Measurements from ENCODE around the gene IL5RA. TPM values are rescaled to one million over a fixed set of nuclear protein-coding genes. Genes with fewer than 3 reads are reported as not detected.

The IL5RA gene
- total and polyA plus RNA-seq, 9 of the 15 experiments (the other 6 are each of a cell fraction or from before 2014, with no cell fraction given): 0.07 to 0.28 (median 0.14) TPM; not detected in 4

DNA sequence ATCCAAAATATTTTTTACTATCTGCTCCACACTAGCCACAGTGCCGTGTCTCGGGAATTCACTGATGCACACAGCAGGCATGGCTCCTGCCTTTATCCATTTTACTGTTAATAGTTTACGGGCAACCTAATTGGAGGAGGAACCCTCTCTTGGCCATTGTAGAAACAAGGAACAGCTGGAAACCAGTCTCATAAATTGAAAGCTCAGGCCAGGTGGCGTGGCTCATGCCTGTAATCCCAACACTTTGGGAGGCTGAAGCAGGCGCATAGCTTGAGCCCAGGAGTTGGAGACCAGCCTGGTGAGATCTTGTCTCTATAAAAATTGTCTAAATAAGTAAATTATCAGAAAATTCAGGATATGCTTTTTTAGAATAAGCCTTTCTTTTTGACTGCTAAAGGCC is 39.0 kb downstream of the IL5RA start:
- 2% methylated on average over 5 of the region's 5 CpGs for WGBS (ENCODE audit: insufficient coverage, low coverage, missing lambda C conversion rate)
- BruUV-seq (replicated peaks): no TSS peak
- ATAC-seq (no peak), FAIRE-seq (no peak), DNase-seq (ENCODE audit: extremely low read depth in 1 of 4, low spot score in 3 of 4) (no peak)
- no peak overlapping the region for H3K27ac ChIP-seq (ENCODE audit: extremely low read depth, low read depth, low read length)
- H4K20me1 ChIP-seq (replicated peaks; ENCODE audit: control insufficient read depth, insufficient read depth, low read length): no peaks in the 10 kb centered on the region
- ChIA-PET CTCF (ENCODE audit: low intra/inter-chr PET ratio) (no interaction called here), POLR2A (interaction anchor here (1.3 kb wide), 1 partner anchor 13 kb away, joined by 3 read pairs; no protein-coding TSS in a partner anchor)
- no peaks in the 10 kb centered on the region for H3K9me3 ChIP-seq (replicated peaks; ENCODE audit: control insufficient read depth, insufficient read depth, low read depth, low read length)
- no peaks in the 10 kb centered on the region for H3K36me3 ChIP-seq (ENCODE audit: control insufficient read depth, insufficient read depth, low read length)
- no peaks in the 10 kb centered on the region for H3K79me2 ChIP-seq (ENCODE audit: control insufficient read depth, insufficient read depth, low read length)
- peaks cover 0 to 6% of the 10 kb centered on the region in 2 experiments; a peak in 2 of 5 replicates for H3K27me3 ChIP-seq (ENCODE audit: control insufficient read depth in 2 of 2, insufficient read depth in 2 of 2, low read length in 2 of 2)
- H3K4me1 ChIP-seq (replicated peaks in 1 of 2; ENCODE audit: control insufficient read depth in 2 of 2, insufficient read depth in 2 of 2, low read length in 2 of 2): no peaks in the 10 kb centered on the region
- in situ Hi-C loops (cut with MboI): no loop called here
- no peak overlapping the region for H3K4me2 ChIP-seq (ENCODE audit: insufficient read depth, low read length)
- no peaks in the 10 kb centered on the region for H3K9me1 ChIP-seq (ENCODE audit: control insufficient read depth, insufficient read depth, low read length)
- intact Hi-C loops (cut with micrococcal nuclease): no loop called here
- no peak overlapping the region for H3K9ac ChIP-seq (ENCODE audit: insufficient read depth in 1 of 2, low read depth in 2 of 2, low read length in 2 of 2)
- no peak overlapping the region for H3K4me3 ChIP-seq
- H2AFZ ChIP-seq (ENCODE audit: low read depth, low read length): no peak overlapping the region
- TF ChIP-seq STAG1 (CRISPR knock-in tag; IDR thresholded peaks at IDR 0.05; ENCODE audit: borderline replicate concordance) (no peak), TARDBP (IDR thresholded peaks at IDR 0.05) (no peak)
- TF ChIP-seq, protein P1, sequence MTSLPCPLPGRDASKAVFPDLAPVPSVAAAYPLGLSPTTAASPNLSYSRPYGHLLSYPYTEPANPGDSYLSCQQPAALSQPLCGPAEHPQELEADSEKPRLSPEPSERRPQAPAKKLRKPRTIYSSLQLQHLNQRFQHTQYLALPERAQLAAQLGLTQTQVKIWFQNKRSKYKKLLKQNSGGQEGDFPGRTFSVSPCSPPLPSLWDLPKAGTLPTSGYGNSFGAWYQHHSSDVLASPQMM (CRISPR knock-in tag; IDR thresholded peaks at IDR 0.05): no peak

DNA sequence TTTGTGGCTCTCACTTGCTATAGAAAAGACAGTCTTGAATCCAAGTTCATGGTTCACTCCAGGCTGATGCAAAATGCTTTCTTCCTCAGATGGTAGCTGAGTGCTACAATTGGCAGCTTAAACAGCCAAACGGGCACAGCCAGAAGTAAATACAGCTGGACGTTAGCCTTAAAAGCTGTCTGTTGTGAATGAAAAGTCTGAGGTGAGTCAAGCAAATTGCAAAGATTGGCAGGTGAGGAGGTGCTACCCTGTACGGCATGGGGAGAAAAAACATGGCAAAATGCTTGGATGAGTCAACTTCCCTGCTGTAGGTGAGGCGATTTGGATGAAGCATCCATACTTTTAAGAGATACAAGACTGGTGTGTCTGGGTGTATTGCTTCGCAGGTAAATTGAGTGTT is 40.5 kb downstream of the IL5RA start:
- ATAC-seq (no peak), FAIRE-seq (no peak), DNase-seq (ENCODE audit: extremely low read depth in 1 of 4, low spot score in 3 of 4) (no peak)
- no TSS peak for BruUV-seq (replicated peaks)
- no peaks in the 10 kb centered on the region for H3K36me3 ChIP-seq (ENCODE audit: control insufficient read depth, insufficient read depth, low read length)
- no peak overlapping the region for H3K4me2 ChIP-seq (ENCODE audit: insufficient read depth, low read length)
- no peaks in the 10 kb centered on the region for H4K20me1 ChIP-seq (replicated peaks; ENCODE audit: control insufficient read depth, insufficient read depth, low read length)
- H2AFZ ChIP-seq (ENCODE audit: low read depth, low read length): no peak overlapping the region
- no peaks in the 10 kb centered on the region for H3K4me1 ChIP-seq (replicated peaks in 1 of 2; ENCODE audit: control insufficient read depth in 2 of 2, insufficient read depth in 2 of 2, low read length in 2 of 2)
- no peaks in the 10 kb centered on the region for H3K9me3 ChIP-seq (replicated peaks; ENCODE audit: control insufficient read depth, insufficient read depth, low read depth, low read length)
- no peaks in the 10 kb centered on the region for H3K9me1 ChIP-seq (ENCODE audit: control insufficient read depth, insufficient read depth, low read length)
- CTCF ChIA-PET (ENCODE audit: low intra/inter-chr PET ratio): no interaction called here
- no peak overlapping the region for H3K27ac ChIP-seq (ENCODE audit: extremely low read depth, low read depth, low read length)
- POLR2A ChIA-PET: no interaction called here
- in situ Hi-C loops (cut with MboI): no loop called here
- H3K27me3 ChIP-seq (ENCODE audit: control insufficient read depth in 2 of 2, insufficient read depth in 2 of 2, low read length in 2 of 2): peaks cover 5 to 6% of the 10 kb centered on the region in 2 experiments; a peak in 3 of 5 replicates
- H3K4me3 ChIP-seq: no peak overlapping the region
- H3K79me2 ChIP-seq (ENCODE audit: control insufficient read depth, insufficient read depth, low read length): no peaks in the 10 kb centered on the region
- H3K9ac ChIP-seq (ENCODE audit: insufficient read depth in 1 of 2, low read depth in 2 of 2, low read length in 2 of 2): no peak overlapping the region
- intact Hi-C loops (cut with micrococcal nuclease): no loop called here
- WGBS (ENCODE audit: insufficient coverage, low coverage, missing lambda C conversion rate): 1% methylated on average over 5 of the region's 5 CpGs
- TF ChIP-seq, protein P2, sequence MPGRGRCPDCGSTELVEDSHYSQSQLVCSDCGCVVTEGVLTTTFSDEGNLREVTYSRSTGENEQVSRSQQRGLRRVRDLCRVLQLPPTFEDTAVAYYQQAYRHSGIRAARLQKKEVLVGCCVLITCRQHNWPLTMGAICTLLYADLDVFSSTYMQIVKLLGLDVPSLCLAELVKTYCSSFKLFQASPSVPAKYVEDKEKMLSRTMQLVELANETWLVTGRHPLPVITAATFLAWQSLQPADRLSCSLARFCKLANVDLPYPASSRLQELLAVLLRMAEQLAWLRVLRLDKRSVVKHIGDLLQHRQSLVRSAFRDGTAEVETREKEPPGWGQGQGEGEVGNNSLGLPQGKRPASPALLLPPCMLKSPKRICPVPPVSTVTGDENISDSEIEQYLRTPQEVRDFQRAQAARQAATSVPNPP (IDR thresholded peaks at IDR 0.05; ENCODE audit: borderline replicate concordance, insufficient read depth, insufficient read length): no peak
- TF ChIP-seq HCFC1 (IDR thresholded peaks at IDR 0.05; ENCODE audit: low read depth, low read length): no peak
- no peak for TF ChIP-seq ZKSCAN8 (CRISPR knock-in tag; IDR thresholded peaks at IDR 0.05)
- TF ChIP-seq ELF4 (CRISPR knock-in tag; IDR thresholded peaks at IDR 0.05): no peak

Measured in K562 (cell line).